ENCODE results near the gene LAMTOR4. TPM values are rescaled to one million over a fixed set of nuclear protein-coding genes. Genes with fewer than 3 reads are reported as not detected.
"Not testable (repeated sequence)": the region's sequence is repeated elsewhere in the genome, so short reads cannot be mapped to it uniquely, and the experiment has no call there.

The LAMTOR4 gene
- polyA plus RNA-seq, 12 donors = 51.2 to 100 (median 59.3) TPM; not detected in 1

DNA sequence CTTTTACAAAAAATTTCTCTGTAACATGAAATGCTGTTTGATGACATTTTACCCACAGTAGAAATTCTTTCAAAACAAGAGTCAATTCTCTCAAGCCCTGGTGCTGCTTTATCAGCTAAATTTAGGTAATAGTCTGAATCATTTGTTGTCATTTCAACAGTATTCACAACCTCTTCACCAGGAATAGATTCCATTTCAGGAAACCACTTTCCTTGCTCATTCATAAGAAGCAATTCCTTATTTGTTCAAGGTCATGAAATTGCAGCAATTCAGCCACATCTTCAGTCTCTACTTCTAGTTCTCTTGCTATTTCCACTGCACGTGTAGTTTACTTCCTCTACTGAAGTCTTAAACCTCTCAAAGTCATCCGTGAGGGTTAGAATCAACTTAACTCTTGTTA, 43.1 kb downstream of the LAMTOR4 start:
- no peak for DNase-seq

DNA sequence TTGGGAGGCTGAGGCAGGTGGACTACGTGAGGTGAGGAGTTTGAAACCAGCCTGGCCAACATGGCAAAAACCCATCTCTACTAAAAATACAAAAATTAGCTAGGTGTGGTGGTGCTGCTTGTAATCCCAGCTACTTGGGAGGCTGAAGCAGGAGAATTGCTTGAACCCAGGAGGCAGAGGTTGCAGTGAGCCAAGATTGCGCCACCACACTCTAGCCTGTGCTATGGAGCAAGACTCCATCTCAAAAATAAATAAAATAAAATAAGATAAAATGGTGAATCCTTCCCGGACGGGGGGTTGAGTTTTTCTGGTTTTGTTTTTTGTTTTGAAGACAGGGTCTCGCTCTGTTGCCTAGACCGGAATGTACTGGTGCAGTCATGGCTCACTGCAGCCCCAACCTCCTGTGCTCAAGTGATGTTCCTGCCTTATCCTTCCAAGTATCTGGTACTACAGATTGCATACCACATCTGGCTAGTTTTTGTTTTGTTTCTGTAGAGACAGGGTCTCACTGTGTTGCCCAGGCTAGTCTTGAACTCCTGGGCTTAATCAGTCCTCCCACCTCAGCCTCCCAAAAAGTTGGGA, 43.7 kb downstream of the LAMTOR4 start:
- DNase-seq = not testable (repeated sequence)

DNA sequence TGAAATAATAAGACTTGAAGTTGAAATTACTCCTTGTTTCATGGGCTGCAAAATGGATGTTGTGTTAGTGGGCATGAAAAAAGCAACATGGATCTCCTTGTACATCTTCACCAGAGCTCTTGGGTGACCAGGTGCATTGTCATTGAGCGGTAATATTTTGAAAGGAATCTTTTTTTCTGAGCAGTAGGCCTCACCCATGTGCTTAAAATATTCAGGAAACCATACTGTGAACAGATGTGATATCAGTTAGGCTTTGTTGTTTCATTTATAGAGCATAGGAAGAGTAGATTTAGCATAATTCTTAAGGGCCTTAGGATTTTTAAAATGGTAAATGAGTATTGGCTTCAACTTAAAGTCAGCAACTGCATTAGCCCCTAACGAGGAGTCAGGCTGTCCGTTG, 44.3 kb downstream of the LAMTOR4 start:
- no peak for DNase-seq

DNA sequence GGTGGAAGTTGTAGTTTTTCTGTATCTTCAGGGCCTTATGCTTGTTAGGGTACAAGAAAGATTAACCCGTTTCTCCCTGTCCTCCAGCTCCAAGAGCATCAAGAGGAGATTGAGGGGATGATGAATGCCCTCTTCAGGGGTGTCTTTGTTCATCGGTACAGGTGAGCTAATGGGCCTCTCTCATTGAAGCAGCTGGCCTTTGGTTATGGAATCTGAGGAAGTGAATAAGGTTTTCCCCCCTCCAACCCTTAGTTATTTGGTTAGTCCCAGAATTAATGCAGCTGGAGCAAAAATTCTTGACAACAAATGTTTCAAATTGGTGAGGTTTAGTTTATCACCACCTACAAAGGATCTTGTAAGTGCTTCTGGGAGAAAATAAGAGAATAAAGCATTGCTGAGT, 46.5 kb downstream of the LAMTOR4 start:
- no peak for DNase-seq

DNA sequence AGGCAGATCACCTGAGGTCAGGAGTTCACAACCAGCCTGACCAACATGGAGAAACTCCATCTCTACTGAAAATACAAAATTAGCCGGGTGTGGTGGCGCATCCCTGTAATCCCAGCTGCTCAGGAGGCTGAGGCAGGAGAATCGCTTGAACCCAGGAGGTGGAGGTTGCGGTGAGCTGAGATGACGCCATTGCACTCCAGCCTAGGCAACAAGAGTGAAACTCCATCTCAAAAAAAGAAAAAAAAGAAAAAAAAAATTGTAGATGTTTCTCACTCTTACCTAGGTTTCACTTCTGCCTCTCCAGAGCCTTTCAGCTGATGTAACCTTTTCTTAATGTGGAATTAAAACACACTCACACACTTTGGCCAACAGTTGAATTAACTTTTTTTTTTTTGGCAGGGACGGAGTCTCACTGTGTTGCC, 47.2 kb downstream of the LAMTOR4 start:
- DNase-seq = not testable (repeated sequence)

DNA sequence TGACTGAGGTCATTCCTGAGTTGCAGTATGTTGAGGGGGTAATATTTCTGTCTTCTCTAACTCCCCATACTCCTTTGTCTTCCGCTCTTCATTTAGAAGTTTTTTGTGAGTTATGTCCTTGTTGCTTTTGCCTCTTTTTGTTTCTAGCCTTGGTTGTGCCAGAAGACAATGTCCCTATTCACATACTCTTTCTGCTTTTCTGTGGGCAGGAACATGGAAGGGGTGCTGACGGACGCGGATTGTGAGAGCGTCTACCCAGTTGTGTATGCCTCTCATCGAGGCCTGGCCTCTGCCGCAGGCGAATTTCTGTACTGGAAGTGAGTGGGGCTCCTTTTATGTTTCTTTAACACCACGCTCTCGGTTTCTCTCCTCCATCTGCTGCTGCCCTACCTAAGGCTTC, 49.5 kb downstream of the LAMTOR4 start:
- no peak for DNase-seq

DNA sequence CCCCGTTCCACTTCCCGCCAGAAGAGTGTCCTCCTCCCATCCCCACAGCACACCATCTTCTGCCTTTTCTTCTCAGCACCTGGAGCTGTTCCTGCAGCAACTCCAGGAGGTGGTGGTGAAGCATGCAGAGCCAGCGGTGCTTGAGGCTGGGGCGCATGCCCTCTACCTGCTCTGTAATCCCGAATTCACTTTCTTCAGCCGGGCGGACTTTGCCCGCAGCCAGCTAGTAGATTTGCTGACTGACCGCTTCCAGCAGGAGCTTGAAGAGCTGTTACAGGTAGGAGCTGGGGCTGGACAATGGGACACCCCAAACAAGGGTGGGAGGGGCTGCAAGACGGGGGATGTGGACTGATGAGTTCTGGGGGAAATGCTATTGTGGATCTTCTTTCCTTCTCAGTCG, 52.0 kb downstream of the LAMTOR4 start:
- DNase-seq = no peak

Other genes starting within 250 kb of the LAMTOR4 start
- 10 to 100 TPM in 11 of 12 donors, not detected in 1; 14.4 to 24.5 (median 16.4) TPM for gene TRIM4, start 229.4 kb upstream of the LAMTOR4 start, polyA plus RNA-seq (ENCODE audit: insufficient read length in 12 of 12)
- under 1 TPM in 10 of 12 donors, not detected in 2; 0.18 to 0.70 (median 0.38) TPM for gene GJC3, start 219.3 kb upstream of the LAMTOR4 start, polyA plus RNA-seq (ENCODE audit: insufficient read length in 12 of 12)
- gene AZGP1, start 172.9 kb upstream of the LAMTOR4 start, polyA plus RNA-seq (ENCODE audit: insufficient read length in 12 of 12) = 1 to 10 TPM in 2 of 12 donors, under 1 TPM in 7, not detected in 3; 0.57 to 1.6 (median 0.69) TPM
- 10 to 100 TPM; 24.6 to 64.8 (median 33.1) TPM for gene ZKSCAN1, start 133.3 kb upstream of the LAMTOR4 start, polyA plus RNA-seq (ENCODE audit: insufficient read length in 12 of 12)
- gene ZSCAN21, start 99.1 kb upstream of the LAMTOR4 start, polyA plus RNA-seq (ENCODE audit: insufficient read length in 12 of 12) = 10 to 100 TPM in 11 of 12 donors, not detected in 1; 13.2 to 17.9 (median 15.2) TPM
- 10 to 100 TPM in 11 of 12 donors, not detected in 1; 19.9 to 34.7 (median 27.9) TPM for gene ZNF3, start 67.2 kb upstream of the LAMTOR4 start, polyA plus RNA-seq (ENCODE audit: insufficient read length in 12 of 12)
- 100 to 1,000 TPM in 2 of 12 donors, 10 to 100 TPM in 9, not detected in 1; 81.5 to 222 (median 91.3) TPM for gene COPS6, start 59.9 kb upstream of the LAMTOR4 start, polyA plus RNA-seq (ENCODE audit: insufficient read length in 12 of 12)
- gene MCM7, start 47.5 kb upstream of the LAMTOR4 start, polyA plus RNA-seq (ENCODE audit: insufficient read length in 12 of 12) = 10 to 100 TPM in 11 of 12 donors, not detected in 1; 55.3 to 95.5 (median 71.4) TPM
- 10 to 100 TPM in 11 of 12 donors, not detected in 1; 13.9 to 25.7 (median 22.2) TPM for gene AP4M1, start 47.3 kb upstream of the LAMTOR4 start, polyA plus RNA-seq (ENCODE audit: insufficient read length in 12 of 12)
- 10 to 100 TPM in 11 of 12 donors, not detected in 1; 30.6 to 46.7 (median 35.1) TPM for gene TAF6, start 29.6 kb upstream of the LAMTOR4 start, polyA plus RNA-seq (ENCODE audit: insufficient read length in 12 of 12)
- gene CNPY4, start 29.3 kb upstream of the LAMTOR4 start, polyA plus RNA-seq (ENCODE audit: insufficient read length in 12 of 12) = 10 to 100 TPM in 11 of 12 donors, not detected in 1; 28.6 to 50.9 (median 38.8) TPM
- 1 to 10 TPM in 3 of 12 donors, under 1 TPM in 7, not detected in 2; 0.37 to 1.8 (median 0.76) TPM for gene MBLAC1, start 22.0 kb upstream of the LAMTOR4 start, polyA plus RNA-seq (ENCODE audit: insufficient read length in 12 of 12)
- gene TRAPPC14, start 9.8 kb downstream of the LAMTOR4 start, polyA plus RNA-seq (ENCODE audit: insufficient read length in 12 of 12) = 10 to 100 TPM in 5 of 12 donors, 1 to 10 TPM in 6, not detected in 1; 7.1 to 20.3 (median 9.6) TPM
- gene GAL3ST4, start 19.7 kb downstream of the LAMTOR4 start, polyA plus RNA-seq (ENCODE audit: insufficient read length in 12 of 12) = 10 to 100 TPM in 7 of 12 donors, 1 to 10 TPM in 4, not detected in 1; 8.0 to 23.3 (median 10.7) TPM
- gene GPC2, start 28.5 kb downstream of the LAMTOR4 start, polyA plus RNA-seq (ENCODE audit: insufficient read length in 12 of 12) = 10 to 100 TPM in 1 of 12 donors, 1 to 10 TPM in 10, not detected in 1; 4.0 to 13.7 (median 6.0) TPM
- gene STAG3, start 29.0 kb downstream of the LAMTOR4 start, polyA plus RNA-seq (ENCODE audit: insufficient read length in 12 of 12) = 10 to 100 TPM in 9 of 12 donors, 1 to 10 TPM in 2, not detected in 1; 7.3 to 36.0 (median 18.6) TPM
- gene PVRIG, start 71.0 kb downstream of the LAMTOR4 start, polyA plus RNA-seq (ENCODE audit: insufficient read length in 12 of 12) = 10 to 100 TPM in 2 of 12 donors, 1 to 10 TPM in 8, not detected in 2; 1.3 to 12.0 (median 6.4) TPM
- gene SPDYE3, start 158.8 kb downstream of the LAMTOR4 start, polyA plus RNA-seq (ENCODE audit: insufficient read length in 12 of 12) = 1 to 10 TPM in 10 of 12 donors, not detected in 2; 5.4 to 8.7 (median 6.4) TPM
- 10 to 100 TPM in 10 of 12 donors, 1 to 10 TPM in 1, not detected in 1; 9.9 to 55.1 (median 19.1) TPM for gene PILRB, start 209.2 kb downstream of the LAMTOR4 start, polyA plus RNA-seq (ENCODE audit: insufficient read length in 12 of 12)
- 1 to 10 TPM in 10 of 12 donors, not detected in 2; 1.6 to 9.3 (median 2.5) TPM for gene PILRA, start 224.6 kb downstream of the LAMTOR4 start, polyA plus RNA-seq (ENCODE audit: insufficient read length in 12 of 12)